PC-9 (cell line): ENCODE measurements around the gene ZNF45. TPM values are rescaled to one million over a fixed set of nuclear protein-coding genes. Genes with fewer than 3 reads are reported as not detected.

ENCODE experiments used
- BruUV-seq: library from RNA; stranded (reverse); fragments of 400-500 nt; replicated peaks from 2 replicates; lab custom pipeline; 2021; lab: Mats Ljungman, UMichigan
- CTCF ChIA-PET: fragments of 300-600 bp; sonication (Branson Sonifier 250); formaldehyde crosslinking; loops from one replicate; lab custom pipeline; 2022; ENCODE audit warnings: antibody characterized with exemption; lab: Charles Lee
- POLR2A ChIA-PET: fragments of 300-600 bp; sonication (Branson Sonifier 250); formaldehyde crosslinking; loops from one replicate; lab custom pipeline; 2022; ENCODE audit warnings: antibody characterized with exemption; ENCODE audit not compliant: unreplicated experiment; lab: Charles Lee
- DNase-seq, 2 experiments: peaks; one replicate each; pipeline versions ENCODE4 v3.0.0 to v3.0.0-alpha.2; 2015 to 2022; ENCODE audit warnings: mixed read lengths in 1 of 2
- H2AFZ ChIP-seq: fragments of 200-600 bp; sonication (generic); 2 replicates; pipeline ENCODE4 v1.8.1; 2017; ENCODE audit warnings: antibody characterized with exemption
- H3F3A ChIP-seq: fragments of 200-600 bp; sonication (generic); 2 replicates; pipeline ENCODE4 v1.8.1; 2017; ENCODE audit warnings: antibody characterized with exemption, mild to moderate bottlenecking, low read depth; ENCODE audit not compliant: insufficient read depth
- H3K27ac ChIP-seq: fragments of 200-600 bp; sonication (generic); 2 replicates; pipeline ENCODE4 v1.6.1; 2016; ENCODE audit warnings: mixed run types
- H3K27me3 ChIP-seq: fragments of 200-600 bp; sonication (generic); 2 replicates; pipeline ENCODE4 v1.6.1; 2016; ENCODE audit warnings: low read depth, mixed run types; ENCODE audit not compliant: insufficient read depth
- H3K36me3 ChIP-seq: fragments of 200-600 bp; sonication (generic); 2 replicates; pipeline ENCODE4 v1.6.1; 2016; ENCODE audit warnings: low read depth, mixed run types
- H3K4me1 ChIP-seq: fragments of 200-600 bp; sonication (generic); replicated peaks from 2 replicates; pipeline ENCODE4 v1.6.1; 2016; ENCODE audit warnings: mixed run types; ENCODE audit not compliant: insufficient read depth
- H3K4me2 ChIP-seq: fragments of 200-600 bp; sonication (generic); 2 replicates; pipeline ENCODE4 v1.6.1; 2017; ENCODE audit warnings: mixed run types
- H3K4me3 ChIP-seq: fragments of 200-600 bp; sonication (generic); 2 replicates; pipeline ENCODE4 v1.6.1; 2016; ENCODE audit warnings: mixed run types
- H3K79me2 ChIP-seq: fragments of 200-600 bp; sonication (generic); 2 replicates; pipeline ENCODE4 v1.6.1; 2017; ENCODE audit warnings: low read depth, mixed run types
- H3K9me2 ChIP-seq: fragments of 200-600 bp; sonication (generic); 2 replicates; pipeline ENCODE4 v1.8.1; 2017; ENCODE audit warnings: mild to moderate bottlenecking; ENCODE audit not compliant: insufficient read depth
- H3K9me3 ChIP-seq: fragments of 200-600 bp; sonication (generic); 2 replicates; pipeline ENCODE4 v1.8.1; 2016; ENCODE audit warnings: low read depth; ENCODE audit not compliant: insufficient read depth
- H4K20me1 ChIP-seq: fragments of 200-600 bp; sonication (generic); 2 replicates; pipeline ENCODE4 v1.8.1; 2017; ENCODE audit not compliant: insufficient read depth
- CTCF ChIP-seq: fragments of 200-600 bp; sonication (generic); conservative IDR thresholded peaks from 2 replicates; pipeline ENCODE4 v1.6.1; 2017; ENCODE audit warnings: mixed run types, antibody characterized with exemption, mild to moderate bottlenecking, moderate library complexity
- EZH2 ChIP-seq: fragments of 200-600 bp; sonication (generic); IDR thresholded peaks from 2 replicates; pipeline ENCODE4 v1.8.0; 2017; ENCODE audit warnings: antibody characterized with exemption, low read depth
- intact Hi-C: fragments of 100-400 bp; cut with micrococcal nuclease; formaldehyde crosslinking; loops from one replicate; pipeline ENCODE4 v1.10.0; 2022; ENCODE audit not compliant: unreplicated experiment
- total RNA-seq: library from RNA; stranded (reverse); gene quantifications from 2 replicates; pipeline ENCODE4 v1.2.3, GENCODE V29; 2021

The ZNF45 gene
- total RNA-seq, 1 experiment from 2014 or later = 10.3 TPM

DNA sequence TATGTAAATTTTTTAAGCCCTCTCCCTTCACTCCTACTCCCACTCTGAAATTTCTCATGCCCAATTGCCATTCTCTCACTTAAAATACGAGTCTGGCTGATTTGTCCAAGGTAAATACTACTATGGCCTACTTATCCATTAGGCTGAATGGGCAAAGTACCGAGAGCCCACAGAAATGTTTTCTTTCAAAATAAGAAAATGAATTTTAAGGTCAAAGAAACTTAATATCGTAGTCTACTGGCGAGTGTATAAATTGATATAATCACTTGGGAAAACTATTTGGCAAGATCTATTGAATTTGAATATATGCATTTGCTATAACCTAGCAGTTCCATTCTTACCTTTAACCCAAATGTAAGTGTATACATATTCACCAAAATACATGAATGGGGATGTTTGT lies 32.7 kb downstream of the ZNF45 start:
- Histone ChIP-seq H3K4me1 (0 out of 2 replicates have a peak, but pooled peaks cover 5% of the 10 kb centered on the region), H4K20me1 (no peaks in the 10 kb centered on the region), H3K4me2 (peak overlapping the region; percentile 89), H3K4me3 (peak overlapping the region; percentile 63), H3F3A (no peaks in the 10 kb centered on the region), H3K79me2 (no peaks in the 10 kb centered on the region), H3K9me3 (peaks cover 27% of the 10 kb centered on the region), H3K36me3 (peaks cover 7% of the 10 kb centered on the region; the same call in 1 of the 2 replicates), H3K27me3 (no peaks in the 10 kb centered on the region), H3K9me2 (no peaks in the 10 kb centered on the region), H2AFZ (peak overlapping the region; percentile 99), H3K27ac (no peak overlapping the region)
- no peak for TF ChIP-seq CTCF
- TF ChIP-seq EZH2 = no peak
- POLR2A ChIA-PET = no interaction called here
- CTCF ChIA-PET = no interaction called here
- no peak for DNase-seq
- BruUV-seq = no TSS peak
- intact Hi-C loops = no loop called here

GRCh38 chr19:43901395-43902390 lies 33.4 kb downstream of the ZNF45 start:
- TF ChIP-seq EZH2 (no peak), CTCF (no peak)
- H3K4me3 ChIP-seq = peak overlapping the region; percentile 63
- intact Hi-C loops = no loop called here
- no peaks in the 10 kb centered on the region for H3F3A ChIP-seq
- H3K27ac ChIP-seq = no peak overlapping the region
- 0 out of 2 replicates have a peak, but pooled peaks cover 5% of the 10 kb centered on the region for H3K4me1 ChIP-seq
- DNase-seq = peak; percentile 61 to 68
- H3K79me2 ChIP-seq = no peaks in the 10 kb centered on the region
- peak overlapping the region; percentile 89 for H3K4me2 ChIP-seq
- BruUV-seq = TSS peak; percentile 76
- CTCF ChIA-PET = no interaction called here
- H3K9me2 ChIP-seq = no peaks in the 10 kb centered on the region
- POLR2A ChIA-PET = no interaction called here
- peaks cover 27% of the 10 kb centered on the region for H3K9me3 ChIP-seq
- no peaks in the 10 kb centered on the region for H4K20me1 ChIP-seq
- peaks cover 7% of the 10 kb centered on the region; the same call in 1 of the 2 replicates for H3K36me3 ChIP-seq
- H2AFZ ChIP-seq = peak overlapping the region; percentile 99
- H3K27me3 ChIP-seq = no peaks in the 10 kb centered on the region

DNA sequence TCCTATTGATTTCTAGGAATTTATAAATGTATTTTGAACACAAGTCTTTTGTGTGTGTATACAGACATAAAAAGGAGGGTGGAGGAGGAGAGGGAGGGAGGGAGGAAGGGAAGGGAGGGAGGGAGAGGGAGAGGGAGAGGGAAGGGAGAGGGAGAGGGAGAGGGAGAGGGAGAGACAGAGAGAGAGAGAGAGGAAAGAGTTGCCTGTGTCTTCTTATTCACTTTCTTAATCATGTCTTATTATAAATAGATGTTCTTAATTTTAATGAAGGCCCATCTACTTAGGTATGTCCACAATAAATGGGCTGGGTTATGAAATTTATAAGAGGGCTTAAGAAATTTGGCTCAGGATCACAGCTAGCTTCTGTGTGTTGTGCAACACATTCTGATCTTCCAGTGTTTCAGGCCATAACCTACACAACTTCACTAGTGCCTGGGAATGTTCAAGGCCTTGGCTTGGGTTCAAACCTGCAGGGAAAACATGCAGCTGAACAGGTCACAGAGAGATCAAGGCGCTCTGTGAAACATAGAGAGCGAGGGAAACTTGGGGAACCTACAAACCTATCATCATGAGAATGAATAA lies 39.3 kb downstream of the ZNF45 start:
- no TSS peak for BruUV-seq
- H3K9me3 ChIP-seq = peaks cover 14% of the 10 kb centered on the region
- TF ChIP-seq EZH2 = no peak
- TF ChIP-seq CTCF = no peak
- H3K27me3 ChIP-seq = no peaks in the 10 kb centered on the region
- POLR2A ChIA-PET = interaction anchor here (0.7 kb wide), 1 partner anchor 10 kb away, joined by 5 read pairs; no protein-coding TSS in a partner anchor
- H3K4me3 ChIP-seq = no peak overlapping the region
- H3K9me2 ChIP-seq = no peaks in the 10 kb centered on the region
- no peak overlapping the region for H2AFZ ChIP-seq
- no peak for DNase-seq
- H3K4me2 ChIP-seq = no peak overlapping the region
- no peaks in the 10 kb centered on the region for H4K20me1 ChIP-seq
- peaks cover 3% of the 10 kb centered on the region; the same call in 1 of the 2 replicates for H3K36me3 ChIP-seq
- H3K27ac ChIP-seq = no peak overlapping the region
- CTCF ChIA-PET = no interaction called here
- H3F3A ChIP-seq = no peaks in the 10 kb centered on the region
- no peaks in the 10 kb centered on the region for H3K79me2 ChIP-seq
- H3K4me1 ChIP-seq = no peaks in the 10 kb centered on the region
- intact Hi-C loops = no loop called here
